ENCODE results near the gene ESR2.

DNA sequence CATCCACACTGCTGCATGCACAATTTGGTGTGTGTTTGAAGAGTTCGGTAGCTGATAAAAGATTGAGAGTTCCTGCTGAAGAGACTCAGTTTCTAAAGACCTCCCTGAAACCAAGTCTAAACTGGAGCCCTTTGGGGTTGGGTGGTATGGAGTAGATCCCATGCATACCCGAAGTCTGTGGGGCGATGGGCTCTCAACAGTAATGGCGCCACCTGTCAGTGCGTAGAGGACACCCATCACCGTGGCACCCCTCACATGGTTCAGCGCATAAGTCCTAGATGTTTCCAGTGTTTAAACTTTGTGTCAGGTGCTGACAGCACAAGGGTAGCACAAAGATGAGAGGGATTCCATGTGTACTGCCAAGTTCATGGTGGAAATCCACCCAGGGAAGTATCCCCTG lies 85.9 kb downstream of the ESR2 start:
- TF ChIP-seq YY1 (IDR thresholded peaks at IDR 0.05; ENCODE audit: low read depth, low read length) (no peak), EP300 (IDR thresholded peaks at IDR 0.05; ENCODE audit: borderline replicate concordance in 1 of 2, low read depth in 2 of 2, low read length in 2 of 2) (no peak), EZH2 (IDR thresholded peaks at IDR 0.05; ENCODE audit: low read depth, low read length, severe bottlenecking) (no peak), POLR2AphosphoS5 (IDR thresholded peaks at IDR 0.05; ENCODE audit: low read depth, low read length) (no peak), JUND (IDR thresholded peaks at IDR 0.05; ENCODE audit: low read length) (no peak), KDM1A (IDR thresholded peaks at IDR 0.05; ENCODE audit: borderline replicate concordance, low read length) (no peak), CREB1 (IDR thresholded peaks at IDR 0.05) (no peak), TCF12 (IDR thresholded peaks at IDR 0.05; ENCODE audit: low read depth, low read length) (no peak)
